ENCODE results near the gene PHETA1. TPM values are rescaled to one million over a fixed set of nuclear protein-coding genes. Genes with fewer than 3 reads are reported as not detected.

PHETA1 gene
- total RNA-seq, 4 donors from 2014 or later: 8.1 to 23.5 (median 15.3) TPM

- Histone ChIP-seq H3K4me1 (no peaks in the 10 kb centered on the region), H3K4me3 (replicated peaks in 1 of 3) (no peak overlapping the region), H3K36me3 (no peaks in the 10 kb centered on the region), H3K9me3 (no peaks in the 10 kb centered on the region), H3K27me3 (no peaks in the 10 kb centered on the region), H3K27ac (no peak overlapping the region)
- no peak for TF ChIP-seq POLR2A (IDR thresholded peaks at IDR 0.05)
- no peak for TF ChIP-seq CTCF (IDR thresholded peaks at IDR 0.05)
- 81 to 84% methylated on average over 11 to 23 of the region's 25 CpGs for WGBS, 2 donors
- intact Hi-C loops (cut with DNase I): no loop called here
- DNase-seq: peak; percentile 26 to 59
Measured at GRCh38 chr12:111322336-111323250, 46.3 kb downstream of the PHETA1 start.

- Histone ChIP-seq H3K27ac (no peak overlapping the region), H3K4me3 (replicated peaks in 1 of 3) (no peak overlapping the region), H3K4me1 (no peaks in the 10 kb centered on the region), H3K9me3 (no peaks in the 10 kb centered on the region), H3K36me3 (no peaks in the 10 kb centered on the region), H3K27me3 (no peaks in the 10 kb centered on the region)
- no peak for DNase-seq
- WGBS, 2 donors: 92 to 94% methylated on average over 5 of the region's 5 CpGs
- TF ChIP-seq POLR2A (IDR thresholded peaks at IDR 0.05) (no peak), CTCF (IDR thresholded peaks at IDR 0.05) (no peak)
- intact Hi-C loops (cut with DNase I): no loop called here
Measured at GRCh38 chr12:111321317-111321716, 47.6 kb downstream of the PHETA1 start.

GRCh38 chr12:111320258-111321050 lies 48.4 kb downstream of the PHETA1 start:
- no peaks in the 10 kb centered on the region for H3K4me1 ChIP-seq
- no peaks in the 10 kb centered on the region for H3K27me3 ChIP-seq
- TF ChIP-seq POLR2A (IDR thresholded peaks at IDR 0.05): no peak
- no peak for TF ChIP-seq CTCF (IDR thresholded peaks at IDR 0.05)
- no peak overlapping the region for H3K27ac ChIP-seq
- H3K4me3 ChIP-seq (replicated peaks in 1 of 3): no peak overlapping the region
- no peaks in the 10 kb centered on the region for H3K36me3 ChIP-seq
- 95 to 96% methylated on average over 45 to 55 of the region's 67 CpGs for WGBS, 2 donors
- intact Hi-C loops (cut with DNase I): no loop called here
- no peaks in the 10 kb centered on the region for H3K9me3 ChIP-seq
- DNase-seq: no peak

GRCh38 chr12:111319600-111320257 lies 49.2 kb downstream of the PHETA1 start:
- no peaks in the 10 kb centered on the region for H3K9me3 ChIP-seq
- no peak for TF ChIP-seq POLR2A (IDR thresholded peaks at IDR 0.05)
- no peak for TF ChIP-seq CTCF (IDR thresholded peaks at IDR 0.05)
- H3K4me3 ChIP-seq (replicated peaks in 1 of 3): no peak overlapping the region
- 80 to 94% methylated on average over 18 to 21 of the region's 32 CpGs for WGBS, 2 donors
- H3K36me3 ChIP-seq: no peaks in the 10 kb centered on the region
- no peak overlapping the region for H3K27ac ChIP-seq
- intact Hi-C loops (cut with DNase I): loop anchor here (10.0 kb wide), 1 partner anchor 385 kb away; no protein-coding TSS in a partner anchor
- H3K27me3 ChIP-seq: no peaks in the 10 kb centered on the region
- DNase-seq: no peak
- no peaks in the 10 kb centered on the region for H3K4me1 ChIP-seq
